Colonic mucosa (tissue), 4 donors: ENCODE results near the gene CNBP. TPM values are rescaled to one million over a fixed set of nuclear protein-coding genes. Genes with fewer than 3 reads are reported as not detected.

Experiments used
- DNase-seq: peaks from one replicate; pipeline ENCODE4 v3.0.0-alpha.2; 2020
- H3K27ac ChIP-seq: fragments of 200-600 bp; one replicate; pipeline ENCODE4 v1.8.0; 2021
- H3K27me3 ChIP-seq: fragments of 200-600 bp; one replicate; pipeline ENCODE4 v1.8.0; 2021
- H3K36me3 ChIP-seq: fragments of 200-600 bp; one replicate; pipeline ENCODE4 v1.8.0; 2021
- H3K4me1 ChIP-seq: fragments of 200-600 bp; one replicate; pipeline ENCODE4 v1.8.0; 2021; ENCODE audit warnings: mild to moderate bottlenecking
- H3K4me3 ChIP-seq: fragments of 200-600 bp; one replicate; pipeline ENCODE4 v1.8.0; 2021
- H3K9ac ChIP-seq, 2 donors: one replicate each; pipeline ENCODE4 v1.7.0; 2013; ENCODE audit warnings: control low read depth in 2 of 2, low read depth in 2 of 2, low read length in 2 of 2
- H3K9me3 ChIP-seq: fragments of 200-600 bp; one replicate; pipeline ENCODE4 v1.8.0; 2021
- CTCF ChIP-seq: fragments of 200-600 bp; IDR thresholded peaks from one replicate; pipeline ENCODE4 v1.8.0; 2022; ENCODE audit warnings: antibody characterized with exemption, mild to moderate bottlenecking
- intact Hi-C: fragments of 100-400 bp; cut with DNase I; formaldehyde crosslinking; loops from one replicate; pipeline ENCODE4 v1.14.1; 2022
- total RNA-seq, 2 donors: library from RNA; stranded (reverse); fragmentation: NEBNext Ultra II Directional in 1 of 2; extraction: Animal tissue kit (Norgen Biotek cat#: 25700) in 1 of 2; gene quantifications; one replicate each; pipeline ENCODE4 v1.2.1, GENCODE V29; 2021
- donor health status: healthy.
- donor health status: DM: no; HTN: no; CAD: no.
- donor health status: DM: no; HTN: no; CAD: no.

CNBP gene
- total RNA-seq, 2 donors from 2014 or later, result 204 to 279 TPM

GRCh38 chr3:129207479-129207878 is 23.8 kb upstream of the CNBP start:
- Histone ChIP-seq H3K4me1 (no peaks in the 10 kb centered on the region), H3K4me3 (no peak overlapping the region), H3K9ac (no peak overlapping the region), H3K27ac (no peak overlapping the region), H3K36me3 (no peaks in the 10 kb centered on the region), H3K9me3 (no peaks in the 10 kb centered on the region), H3K27me3 (no peaks in the 10 kb centered on the region)
- DNase-seq, result no peak
- intact Hi-C loops, result no loop called here
- TF ChIP-seq CTCF, result no peak

DNA sequence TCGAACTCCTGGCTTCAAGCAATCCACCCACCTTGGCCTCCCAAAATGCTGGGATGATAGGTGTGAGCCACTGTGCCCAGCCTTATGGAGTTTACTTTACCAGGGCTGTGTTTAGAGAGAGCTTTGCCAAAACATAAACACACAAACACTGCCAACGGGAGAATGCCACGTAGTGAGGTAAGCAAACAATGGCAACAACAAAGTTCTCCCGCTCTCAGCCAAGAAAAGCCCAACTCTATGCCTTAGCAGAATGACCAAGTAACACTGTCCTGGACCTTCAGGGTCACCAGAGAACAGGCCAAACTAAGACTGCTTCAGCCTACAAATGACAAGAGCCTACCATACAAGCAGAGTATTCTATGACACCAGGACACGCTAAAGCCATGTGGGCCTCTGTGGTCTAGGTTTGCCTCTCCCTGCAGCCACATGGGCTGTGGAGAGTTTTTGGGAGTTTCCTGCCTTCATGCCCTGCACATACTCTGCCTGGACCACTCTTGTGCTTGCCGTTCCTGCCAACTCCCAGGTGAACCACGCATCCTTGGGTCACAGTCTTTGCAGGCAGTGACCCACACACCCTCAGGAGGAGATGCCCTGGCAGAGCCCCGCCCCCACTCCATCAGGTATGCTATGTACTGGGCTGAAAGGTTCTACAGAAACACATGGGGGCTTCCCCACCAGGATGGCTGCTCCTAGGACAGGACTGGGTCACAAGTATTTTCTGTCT is 21.6 kb upstream of the CNBP start:
- no peaks in the 10 kb centered on the region for H3K4me1 ChIP-seq
- TF ChIP-seq CTCF, result no peak
- H3K27ac ChIP-seq, result no peak overlapping the region
- no peak for DNase-seq
- no peaks in the 10 kb centered on the region for H3K9me3 ChIP-seq
- no peak overlapping the region for H3K9ac ChIP-seq
- H3K27me3 ChIP-seq, result no peaks in the 10 kb centered on the region
- H3K4me3 ChIP-seq, result no peak overlapping the region
- intact Hi-C loops, result no loop called here
- no peaks in the 10 kb centered on the region for H3K36me3 ChIP-seq

- Histone ChIP-seq H3K9me3 (no peaks in the 10 kb centered on the region), H3K27me3 (no peaks in the 10 kb centered on the region), H3K4me3 (no peak overlapping the region), H3K36me3 (no peaks in the 10 kb centered on the region), H3K27ac (no peak overlapping the region), H3K4me1 (no peaks in the 10 kb centered on the region), H3K9ac (no peak overlapping the region)
- TF ChIP-seq CTCF, result no peak
- intact Hi-C loops, result no loop called here
- DNase-seq, result no peak
These were observed 20.8 kb upstream of the CNBP start for GRCh38 chr3:129204473-129204872.

DNA sequence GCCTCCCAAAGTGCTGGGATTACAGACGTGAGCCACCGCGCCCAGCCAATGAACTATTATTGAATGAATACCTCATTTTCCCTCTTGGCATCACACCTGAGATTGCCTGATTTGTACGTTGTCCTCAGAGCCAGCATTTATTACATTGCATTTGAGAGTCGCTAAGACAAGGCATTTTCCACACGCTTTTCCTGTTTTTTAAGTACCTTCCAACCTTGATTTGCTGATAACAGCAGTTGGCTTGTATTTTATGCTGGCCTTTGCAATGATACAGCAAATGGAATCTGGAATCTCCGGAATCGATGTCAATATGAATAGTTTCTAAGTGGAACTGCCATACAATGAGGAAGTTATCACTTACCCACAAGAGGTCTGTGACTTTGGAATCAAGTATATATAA is 15.7 kb upstream of the CNBP start:
- DNase-seq, result no peak
- no peaks in the 10 kb centered on the region for H3K27me3 ChIP-seq
- H3K9me3 ChIP-seq, result no peaks in the 10 kb centered on the region
- H3K4me3 ChIP-seq, result no peak overlapping the region
- no peaks in the 10 kb centered on the region for H3K4me1 ChIP-seq
- no peaks in the 10 kb centered on the region for H3K36me3 ChIP-seq
- H3K9ac ChIP-seq, result no peak overlapping the region
- no peak for TF ChIP-seq CTCF
- H3K27ac ChIP-seq, result no peak overlapping the region
- intact Hi-C loops, result no loop called here

GRCh38 chr3:129197321-129197720 is 13.6 kb upstream of the CNBP start:
- Histone ChIP-seq H3K9ac (no peak overlapping the region), H3K27me3 (no peaks in the 10 kb centered on the region), H3K4me3 (no peak overlapping the region), H3K4me1 (no peaks in the 10 kb centered on the region), H3K27ac (no peak overlapping the region), H3K36me3 (no peaks in the 10 kb centered on the region), H3K9me3 (no peaks in the 10 kb centered on the region)
- no peak for DNase-seq
- intact Hi-C loops, result no loop called here
- no peak for TF ChIP-seq CTCF
